HCT116 (cell line): Measurements from ENCODE around the gene PLP2. TPM values are rescaled to one million over a fixed set of nuclear protein-coding genes. Genes with fewer than 3 reads are reported as not detected.

Source experiments
- ATAC-seq: fragments of 200-7000 bp; cut with Tn5 transposase; 2 replicates; pipeline ENCODE4 v1.9.1; 2020; ENCODE audit warnings: mild to moderate bottlenecking, moderate library complexity
- BruUV-seq: library from RNA; stranded (reverse); fragments of 400-500 nt; replicated peaks from 2 replicates; lab custom pipeline; 2021; lab: Mats Ljungman, UMichigan
- CTCF ChIA-PET: fragments of 300-600 bp; sonication (Branson Sonifier 250); formaldehyde crosslinking; loops from one replicate; lab custom pipeline; 2021; ENCODE audit warnings: antibody characterized with exemption; lab: Charles Lee
- POLR2A ChIA-PET: fragments of 300-600, 350-600 bp; sonication (Branson Sonifier 250); formaldehyde crosslinking; loops from one replicate; lab custom pipeline; 2021; ENCODE audit warnings: antibody characterized with exemption; lab: Charles Lee
- RAD21 ChIA-PET, 2 experiments: fragments of 300-600 bp; sonication (Branson Sonifier 250); formaldehyde crosslinking; loops; one replicate each; lab custom pipeline; 2023; ENCODE audit warnings: low total read pairs in 2 of 2; ENCODE audit not compliant: uncharacterized antibody in 2 of 2, unreplicated experiment in 2 of 2, low non-redundant PET in 1 of 2; lab: Charles Lee
- DNase-seq: peaks from one replicate; pipeline ENCODE4 v3.0.0-alpha.2; 2010; ENCODE audit warnings: low read depth, low spot score
- H2AFZ ChIP-seq: fragments of 200-600 bp; shearing (Covaris generic), sonication (generic); 2 replicates; pipeline ENCODE4 v1.6.1; 2017; ENCODE audit warnings: low read depth, mixed run types, mixed read lengths, antibody characterized with exemption, low read length; ENCODE audit not compliant: poor library complexity, severe bottlenecking
- H3K27ac ChIP-seq: 2 replicates; pipeline ENCODE4 v1.5.1; 2012; ENCODE audit warnings: low read depth, low read length
- H3K27me3 ChIP-seq: fragments of 200-600 bp; sonication (generic); 2 replicates; pipeline ENCODE4 v1.6.1; 2016; ENCODE audit warnings: mixed run types, low read length, mixed read lengths; ENCODE audit not compliant: insufficient read depth
- H3K36me3 ChIP-seq, 2 experiments: fragments of 200-500 bp in 1 of 2; fragments of 200-600 bp in 1 of 2; sonication (Bioruptor generic) in 1 of 2; sonication (generic) in 1 of 2; 2 replicates each; pipeline versions ENCODE4 v1.5.1 to v1.6.1; 2014 to 2016; ENCODE audit warnings: low read length in 2 of 2, inconsistent platforms in 1 of 2, mixed read lengths in 1 of 2, mixed run types in 1 of 2; ENCODE audit not compliant: insufficient read depth in 2 of 2, control insufficient read depth in 1 of 2
- H3K4me1 ChIP-seq, 2 experiments: fragments of 200-600 bp in 1 of 2; sonication (generic) in 1 of 2; 2 replicates each; pipeline versions ENCODE4 v1.5.1 to v1.6.1; 2012 to 2017; ENCODE audit warnings: low read length in 2 of 2, inconsistent platforms in 1 of 2, mild to moderate bottlenecking in 1 of 2, mixed read lengths in 1 of 2, mixed run types in 1 of 2, moderate library complexity in 1 of 2; ENCODE audit not compliant: insufficient read depth in 2 of 2, control insufficient read depth in 1 of 2
- H3K4me2 ChIP-seq: fragments of 200-600 bp; sonication (generic); 2 replicates; pipeline ENCODE4 v1.6.1; 2017; ENCODE audit warnings: mixed run types, low read length, mixed read lengths
- H3K4me3 ChIP-seq, 2 experiments: fragments of 200-600 bp in 1 of 2; sonication (generic) in 1 of 2; replicated peaks in 1 of 2; 2 replicates each; pipeline ENCODE4 v1.5.1; 2011 to 2016; ENCODE audit warnings: low read length in 2 of 2, control low read depth in 1 of 2, low read depth in 1 of 2, mild to moderate bottlenecking in 1 of 2, mixed read lengths in 1 of 2, mixed run types in 1 of 2
- H3K79me2 ChIP-seq: fragments of 200-600 bp; sonication (generic); 2 replicates; pipeline ENCODE4 v1.6.1; 2017; ENCODE audit warnings: mild to moderate bottlenecking, mixed run types, low read length, moderate library complexity, mixed read lengths; ENCODE audit not compliant: insufficient read depth
- H3K9ac ChIP-seq: fragments of 200-600 bp; sonication (generic); 2 replicates; pipeline ENCODE4 v1.6.1; 2016; ENCODE audit warnings: low read length, mixed read lengths
- H3K9me2 ChIP-seq: fragments of 200-600 bp; sonication (generic), shearing (Covaris generic); 2 replicates; pipeline ENCODE4 v1.6.1; 2017; ENCODE audit warnings: mixed run types, mild to moderate bottlenecking, moderate library complexity; ENCODE audit not compliant: insufficient read depth
- H3K9me3 ChIP-seq, 2 experiments: fragments of 200-500 bp in 1 of 2; fragments of 200-600 bp in 1 of 2; sonication (Bioruptor generic) in 1 of 2; sonication (generic) in 1 of 2; 2 replicates each; pipeline ENCODE4 v1.6.1; 2014 to 2017; ENCODE audit warnings: low read length in 2 of 2, mixed read lengths in 2 of 2, inconsistent platforms in 1 of 2, low read depth in 1 of 2, mild to moderate bottlenecking in 1 of 2, mixed run types in 1 of 2, moderate library complexity in 1 of 2; ENCODE audit not compliant: control insufficient read depth in 1 of 2, insufficient read depth in 1 of 2
- H4K20me1 ChIP-seq: fragments of 200-600 bp; sonication (generic), shearing (Covaris generic); 2 replicates; pipeline ENCODE4 v1.6.1; 2017; ENCODE audit warnings: mixed run types, mild to moderate bottlenecking, moderate library complexity; ENCODE audit not compliant: insufficient read depth
- CBX3 ChIP-seq: IDR thresholded peaks from 2 replicates; pipeline ENCODE4 v1.6.1; 2012; ENCODE audit warnings: low read depth
- CEBPB ChIP-seq: IDR thresholded peaks from 2 replicates; pipeline ENCODE4 v1.6.1; 2012; ENCODE audit warnings: low read depth
- EGR1 ChIP-seq: IDR thresholded peaks from 2 replicates; pipeline ENCODE4 v1.6.1; 2012; ENCODE audit warnings: low read depth
- ELF1 ChIP-seq: IDR thresholded peaks from 2 replicates; pipeline ENCODE4 v1.6.1; 2012; ENCODE audit warnings: low read depth, borderline replicate concordance
- EZH2 ChIP-seq: fragments of 200-600 bp; sonication (generic); IDR thresholded peaks from 2 replicates; pipeline ENCODE4 v1.6.1; 2017; ENCODE audit warnings: antibody characterized with exemption, mixed run types
- FOSL1 ChIP-seq: IDR thresholded peaks from 2 replicates; pipeline ENCODE4 v1.6.1; 2012; ENCODE audit warnings: low read depth
- JUND ChIP-seq: IDR thresholded peaks from 2 replicates; pipeline ENCODE4 v1.6.1; 2012
- POLR2A ChIP-seq: IDR thresholded peaks from 2 replicates; pipeline ENCODE4 v1.7.0; 2011; ENCODE audit warnings: borderline replicate concordance; ENCODE audit not compliant: insufficient read depth, insufficient read length; ENCODE audit errors: extremely low read depth
- POLR2AphosphoS5 ChIP-seq: IDR thresholded peaks from 2 replicates; pipeline ENCODE4 v1.6.1; 2011; ENCODE audit warnings: mild to moderate bottlenecking, low read depth, low read length, moderate library complexity
- RAD21 ChIP-seq: IDR thresholded peaks from 2 replicates; pipeline ENCODE4 v1.6.1; 2012; ENCODE audit warnings: low read depth, mild to moderate bottlenecking
- REST ChIP-seq: IDR thresholded peaks from 2 replicates; pipeline ENCODE4 v1.6.1; 2012; ENCODE audit warnings: low read depth
- SIN3A ChIP-seq: IDR thresholded peaks from 2 replicates; pipeline ENCODE4 v1.6.1; 2012; ENCODE audit warnings: low read depth
- SP1 ChIP-seq: IDR thresholded peaks from 2 replicates; pipeline ENCODE4 v1.6.1; 2012; ENCODE audit warnings: low read depth
- SRF ChIP-seq: IDR thresholded peaks from 2 replicates; pipeline ENCODE4 v1.6.1; 2012; ENCODE audit warnings: low read depth
- TCF7L2 ChIP-seq: IDR thresholded peaks from 2 replicates; pipeline ENCODE4 v1.7.0; 2011; ENCODE audit warnings: borderline replicate concordance, inconsistent platforms; ENCODE audit not compliant: insufficient read depth, insufficient read length; ENCODE audit errors: extremely low read depth
- YY1 ChIP-seq: IDR thresholded peaks from 2 replicates; pipeline ENCODE4 v1.6.1; 2011; ENCODE audit warnings: low read length, low read depth, moderate library complexity, mild to moderate bottlenecking; ENCODE audit not compliant: insufficient replicate concordance; ENCODE audit errors: extremely low read depth
- ZFX ChIP-seq: fragments of 450-650 bp; IDR thresholded peaks from 2 replicates; pipeline ENCODE4 v1.6.1; 2017
- ZNF274 ChIP-seq: fragments of 200-500 bp; sonication (Bioruptor generic); IDR thresholded peaks from 2 replicates; pipeline ENCODE4 v1.6.1; 2014; ENCODE audit warnings: mild to moderate bottlenecking, low read depth, low read length, inconsistent platforms
- intact Hi-C: fragments of 100-400 bp; cut with micrococcal nuclease; formaldehyde crosslinking; loops from 2 replicates; pipeline ENCODE4 v1.10.0; 2022
- total RNA-seq: library from RNA; stranded (reverse); gene quantifications from one replicate; pipeline ENCODE4 v1.2.1, GENCODE V29; 2021; ENCODE audit not compliant: unreplicated experiment
- TF ChIP-seq, protein P1 (sequence below): IDR thresholded peaks from 2 replicates; pipeline ENCODE4 v1.6.1; 2012
- TF ChIP-seq, protein P2 (sequence below): IDR thresholded peaks from 2 replicates; pipeline ENCODE4 v1.6.1; 2011; ENCODE audit warnings: mild to moderate bottlenecking, low read length, moderate library complexity; ENCODE audit not compliant: insufficient replicate concordance; ENCODE audit errors: extremely low read depth
- TF ChIP-seq, protein P3 (sequence below): IDR thresholded peaks from 2 replicates; pipeline ENCODE4 v1.6.1; 2012

Gene PLP2
- total RNA-seq, 1 experiment from 2014 or later: 207 TPM

GRCh38 chrX:49214416-49214815, 42.7 kb downstream of the PLP2 start (continued):
- TF ChIP-seq JUND: no peak
- TF ChIP-seq EGR1: no peak
- TF ChIP-seq, protein P1, sequence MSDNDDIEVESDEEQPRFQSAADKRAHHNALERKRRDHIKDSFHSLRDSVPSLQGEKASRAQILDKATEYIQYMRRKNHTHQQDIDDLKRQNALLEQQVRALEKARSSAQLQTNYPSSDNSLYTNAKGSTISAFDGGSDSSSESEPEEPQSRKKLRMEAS: no peak
- no peak for TF ChIP-seq CBX3
- no peak for TF ChIP-seq ZFX

- H3K9ac ChIP-seq: no peak overlapping the region
- H3K9me3 ChIP-seq: no peaks in the 10 kb centered on the region
- H3K4me2 ChIP-seq: no peak overlapping the region
- H3K4me3 ChIP-seq: no peak overlapping the region
- intact Hi-C loops: no loop called here
- TF ChIP-seq RAD21 (no peak), FOSL1 (no peak), CEBPB (no peak), POLR2AphosphoS5 (no peak), SRF (no peak), SP1 (no peak), EGR1 (no peak), REST (no peak), SIN3A (no peak), JUND (no peak), ZNF274 (no peak), POLR2A (no peak), ZFX (no peak), YY1 (no peak), EZH2 (no peak), TCF7L2 (no peak), ELF1 (no peak)
- TF ChIP-seq, protein P1: no peak
- TF ChIP-seq, protein P2, sequence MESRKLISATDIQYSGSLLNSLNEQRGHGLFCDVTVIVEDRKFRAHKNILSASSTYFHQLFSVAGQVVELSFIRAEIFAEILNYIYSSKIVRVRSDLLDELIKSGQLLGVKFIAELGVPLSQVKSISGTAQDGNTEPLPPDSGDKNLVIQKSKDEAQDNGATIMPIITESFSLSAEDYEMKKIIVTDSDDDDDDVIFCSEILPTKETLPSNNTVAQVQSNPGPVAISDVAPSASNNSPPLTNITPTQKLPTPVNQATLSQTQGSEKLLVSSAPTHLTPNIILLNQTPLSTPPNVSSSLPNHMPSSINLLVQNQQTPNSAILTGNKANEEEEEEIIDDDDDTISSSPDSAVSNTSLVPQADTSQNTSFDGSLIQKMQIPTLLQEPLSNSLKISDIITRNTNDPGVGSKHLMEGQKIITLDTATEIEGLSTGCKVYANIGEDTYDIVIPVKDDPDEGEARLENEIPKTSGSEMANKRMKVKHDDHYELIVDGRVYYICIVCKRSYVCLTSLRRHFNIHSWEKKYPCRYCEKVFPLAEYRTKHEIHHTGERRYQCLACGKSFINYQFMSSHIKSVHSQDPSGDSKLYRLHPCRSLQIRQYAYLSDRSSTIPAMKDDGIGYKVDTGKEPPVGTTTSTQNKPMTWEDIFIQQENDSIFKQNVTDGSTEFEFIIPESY: no peak
- TF ChIP-seq, protein P3, sequence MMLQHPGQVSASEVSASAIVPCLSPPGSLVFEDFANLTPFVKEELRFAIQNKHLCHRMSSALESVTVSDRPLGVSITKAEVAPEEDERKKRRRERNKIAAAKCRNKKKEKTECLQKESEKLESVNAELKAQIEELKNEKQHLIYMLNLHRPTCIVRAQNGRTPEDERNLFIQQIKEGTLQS: no peak
- H3K27ac ChIP-seq: no peak overlapping the region
- RAD21 ChIA-PET: no interaction called here
- H3K27me3 ChIP-seq: no peaks in the 10 kb centered on the region
- H3K4me1 ChIP-seq: no peaks in the 10 kb centered on the region
- no peaks in the 10 kb centered on the region for H3K36me3 ChIP-seq
- no peak for DNase-seq
- H3K79me2 ChIP-seq: no peaks in the 10 kb centered on the region
- no peaks in the 10 kb centered on the region for H3K9me2 ChIP-seq
- CTCF ChIA-PET: no interaction called here
- BruUV-seq: no TSS peak
- no peak overlapping the region for H2AFZ ChIP-seq
- H4K20me1 ChIP-seq: no peaks in the 10 kb centered on the region
- no peak for ATAC-seq
- POLR2A ChIA-PET: no interaction called here
These were observed 43.4 kb downstream of the PLP2 start for GRCh38 chrX:49214996-49215526.
